Natural killer cell (primary cell): Measurements from ENCODE around the gene SCYGR1. TPM values are rescaled to one million over a fixed set of nuclear protein-coding genes. Genes with fewer than 3 reads are reported as not detected.

Experiments used
- ATAC-seq, 3 donors: fragments of 150-1000 bp in 2 of 3; fragments of 200-7000 bp in 1 of 3; cut with Tn5 transposase; 1 replicate in 1 of 3; 2 replicates in 2 of 3; pipeline ENCODE4 v1.10.0; 2021; ENCODE audit warnings: mild to moderate bottlenecking in 2 of 3, moderate library complexity in 2 of 3
- DNase-seq, 2 donors: peaks; one replicate each; pipeline versions ENCODE4 v3.0.0 to v3.0.0-alpha.2; 2013 to 2021; ENCODE audit warnings: mixed read lengths in 1 of 2
- H3K27ac ChIP-seq: one replicate; pipeline ENCODE4 v1.5.1; 2013; ENCODE audit warnings: mild to moderate bottlenecking, low read length
- H3K27me3 ChIP-seq: one replicate; pipeline ENCODE4 v1.6.1; 2013; ENCODE audit warnings: low read length; ENCODE audit not compliant: control insufficient read depth, insufficient read depth
- H3K36me3 ChIP-seq: one replicate; pipeline ENCODE4 v1.6.1; 2013; ENCODE audit warnings: low read length; ENCODE audit not compliant: control insufficient read depth, insufficient read depth
- H3K4me1 ChIP-seq: one replicate; pipeline ENCODE4 v1.6.1; 2013; ENCODE audit warnings: low read length; ENCODE audit not compliant: control insufficient read depth, insufficient read depth
- H3K4me3 ChIP-seq: one replicate; pipeline ENCODE4 v1.5.1; 2013; ENCODE audit warnings: low read length
- H3K9me3 ChIP-seq: one replicate; pipeline ENCODE4 v1.6.1; 2013; ENCODE audit warnings: low read length; ENCODE audit not compliant: control insufficient read depth, insufficient read depth
- H3K27ac Mint-ChIP-seq, 2 donors: one replicate each; pipeline ENCODE4 v1.8.0; 2022; ENCODE audit warnings: mild to moderate bottlenecking in 2 of 2, mixed read lengths in 2 of 2, moderate library complexity in 1 of 2
- H3K27me3 Mint-ChIP-seq, 2 donors: one replicate each; pipeline ENCODE4 v1.8.0; 2022; ENCODE audit warnings: low read depth in 2 of 2, mixed read lengths in 2 of 2
- H3K36me3 Mint-ChIP-seq: one replicate; pipeline ENCODE4 v1.8.0; 2022; ENCODE audit warnings: mixed read lengths
- H3K4me1 Mint-ChIP-seq, 2 donors: one replicate each; pipeline ENCODE4 v1.8.0; 2022; ENCODE audit warnings: mixed read lengths in 2 of 2
- H3K4me3 Mint-ChIP-seq: one replicate; pipeline ENCODE4 v1.8.0; 2022; ENCODE audit warnings: mild to moderate bottlenecking, moderate library complexity, mixed read lengths
- H3K9me3 Mint-ChIP-seq, 2 donors: one replicate each; pipeline ENCODE4 v1.8.0; 2022; ENCODE audit warnings: mixed read lengths in 2 of 2
- WGBS: methylation state at CpG from one replicate; pipeline ENCODE4 v1.1.7; 2013; ENCODE audit warnings: missing lambda C conversion rate; ENCODE audit not compliant: insufficient coverage; 5-methylcytosine and 5-hydroxymethylcytosine counted together
- intact Hi-C: fragments of 100-400 bp; cut with micrococcal nuclease; formaldehyde crosslinking; loops from one replicate; pipeline ENCODE4 v1.14.2; 2022
- total RNA-seq, 4 donors: library from RNA; stranded (reverse); fragments of 120-200 nt in 1 of 4; gene quantifications; one replicate each; pipeline versions ENCODE4 v1.2.3 to v1.2.4, GENCODE V29; 2013 to 2022
- TF ChIP-seq, protein P1 (sequence below): fragments of 200-600 bp; IDR thresholded peaks from one replicate; pipeline ENCODE4 v1.8.0; 2022; ENCODE audit warnings: antibody characterized with exemption

Gene SCYGR1
- total RNA-seq, 3 donors from 2014 or later (not counting 1 experiment from before 2014, with no cell fraction given), result not detected

GRCh38 chr2:227428731-227429285 lies 41.1 kb upstream of the SCYGR1 start:
- Mint-ChIP-seq H3K27ac (no peak overlapping the region), H3K36me3 (peaks cover 11% of the 10 kb centered on the region), H3K9me3 (peaks cover 0 to 8% of the 10 kb centered on the region in 2 donors), H3K4me3 (no peak overlapping the region), H3K4me1 (no peaks in the 10 kb centered on the region), H3K27me3 (peaks cover 0 to 8% of the 10 kb centered on the region in 2 donors)
- ATAC-seq, result no peak
- no peak overlapping the region for H3K27ac ChIP-seq
- DNase-seq, result no peak
- no peaks in the 10 kb centered on the region for H3K36me3 ChIP-seq
- no peaks in the 10 kb centered on the region for H3K27me3 ChIP-seq
- WGBS, result 92% methylated on average over 8 of the region's 8 CpGs
- TF ChIP-seq, protein P1, sequence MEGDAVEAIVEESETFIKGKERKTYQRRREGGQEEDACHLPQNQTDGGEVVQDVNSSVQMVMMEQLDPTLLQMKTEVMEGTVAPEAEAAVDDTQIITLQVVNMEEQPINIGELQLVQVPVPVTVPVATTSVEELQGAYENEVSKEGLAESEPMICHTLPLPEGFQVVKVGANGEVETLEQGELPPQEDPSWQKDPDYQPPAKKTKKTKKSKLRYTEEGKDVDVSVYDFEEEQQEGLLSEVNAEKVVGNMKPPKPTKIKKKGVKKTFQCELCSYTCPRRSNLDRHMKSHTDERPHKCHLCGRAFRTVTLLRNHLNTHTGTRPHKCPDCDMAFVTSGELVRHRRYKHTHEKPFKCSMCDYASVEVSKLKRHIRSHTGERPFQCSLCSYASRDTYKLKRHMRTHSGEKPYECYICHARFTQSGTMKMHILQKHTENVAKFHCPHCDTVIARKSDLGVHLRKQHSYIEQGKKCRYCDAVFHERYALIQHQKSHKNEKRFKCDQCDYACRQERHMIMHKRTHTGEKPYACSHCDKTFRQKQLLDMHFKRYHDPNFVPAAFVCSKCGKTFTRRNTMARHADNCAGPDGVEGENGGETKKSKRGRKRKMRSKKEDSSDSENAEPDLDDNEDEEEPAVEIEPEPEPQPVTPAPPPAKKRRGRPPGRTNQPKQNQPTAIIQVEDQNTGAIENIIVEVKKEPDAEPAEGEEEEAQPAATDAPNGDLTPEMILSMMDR, result no peak
- no peak overlapping the region for H3K4me3 ChIP-seq
- peaks cover 17% of the 10 kb centered on the region for H3K9me3 ChIP-seq
- intact Hi-C loops, result no loop called here
- no peaks in the 10 kb centered on the region for H3K4me1 ChIP-seq

GRCh38 chr2:227423656-227424499 lies 36.1 kb upstream of the SCYGR1 start:
- H3K27me3 ChIP-seq, result no peaks in the 10 kb centered on the region
- WGBS, result 90% methylated on average over 10 of the region's 10 CpGs
- H3K4me3 ChIP-seq, result no peak overlapping the region
- no peaks in the 10 kb centered on the region for H3K4me1 ChIP-seq
- Mint-ChIP-seq H3K9me3 (no peaks in the 10 kb centered on the region), H3K27ac (no peak overlapping the region), H3K36me3 (no peaks in the 10 kb centered on the region), H3K4me3 (no peak overlapping the region), H3K4me1 (no peaks in the 10 kb centered on the region), H3K27me3 (peaks cover 0 to 5% of the 10 kb centered on the region in 2 donors)
- no peaks in the 10 kb centered on the region for H3K9me3 ChIP-seq
- H3K36me3 ChIP-seq, result no peaks in the 10 kb centered on the region
- no peak for ATAC-seq
- DNase-seq, result no peak
- intact Hi-C loops, result no loop called here
- TF ChIP-seq, protein P1, result no peak
- no peak overlapping the region for H3K27ac ChIP-seq

DNA sequence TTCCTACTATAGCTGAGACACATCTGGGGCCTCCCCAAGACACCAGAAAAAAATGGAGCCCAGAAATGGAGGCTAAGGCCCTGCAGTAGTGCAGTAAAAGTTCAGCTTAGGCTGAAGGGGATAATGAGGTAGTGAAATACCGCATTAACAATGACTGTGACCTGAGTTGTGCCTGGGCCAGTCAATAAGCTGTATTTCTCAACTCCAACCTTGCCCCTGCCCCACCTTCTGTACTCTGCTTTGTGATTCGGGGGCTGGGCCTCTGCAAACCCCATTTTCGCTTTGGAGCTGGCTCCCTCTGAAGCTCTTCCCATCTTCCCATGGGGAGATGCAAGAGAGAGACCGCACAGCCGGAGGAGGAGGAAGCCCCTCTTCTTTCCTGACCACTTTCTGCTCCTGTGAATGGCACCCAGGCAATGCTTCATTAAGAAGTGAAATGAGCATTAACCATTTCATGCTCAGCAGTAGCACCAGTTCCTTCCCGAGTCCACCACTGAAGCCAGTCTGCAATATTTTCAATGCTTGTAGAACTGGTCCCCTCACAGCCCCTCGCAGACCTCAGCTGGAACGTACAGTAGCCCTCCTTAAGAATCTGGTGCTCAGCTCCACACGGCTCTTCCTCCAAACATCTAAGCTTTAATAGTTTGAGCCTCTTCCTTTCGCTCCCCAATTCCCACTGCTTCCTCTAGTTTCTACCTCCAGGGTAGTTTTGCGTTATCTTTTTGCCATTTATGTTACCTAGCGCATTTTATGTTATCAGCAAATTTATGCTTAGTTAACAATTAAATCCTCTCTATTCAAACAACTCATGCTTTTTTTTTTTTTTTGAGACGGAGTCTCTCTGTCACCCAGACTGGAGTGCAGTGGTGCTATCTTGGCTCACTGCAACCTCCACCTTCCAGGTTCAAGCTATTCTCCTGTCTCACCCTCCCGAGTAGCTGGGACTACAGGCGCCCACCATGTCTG lies 32.6 kb upstream of the SCYGR1 start:
- Mint-ChIP-seq H3K4me1 (no peaks in the 10 kb centered on the region), H3K9me3 (no peaks in the 10 kb centered on the region), H3K27ac (no peak overlapping the region), H3K36me3 (no peaks in the 10 kb centered on the region), H3K4me3 (no peak overlapping the region), H3K27me3 (no peaks in the 10 kb centered on the region)
- TF ChIP-seq, protein P1, result no peak
- Histone ChIP-seq H3K9me3 (no peaks in the 10 kb centered on the region), H3K27ac (no peak overlapping the region), H3K4me3 (no peak overlapping the region), H3K4me1 (no peaks in the 10 kb centered on the region), H3K27me3 (no peaks in the 10 kb centered on the region), H3K36me3 (no peaks in the 10 kb centered on the region)
- DNase-seq (no peak), ATAC-seq (no peak)
- 87% methylated on average over 15 of the region's 15 CpGs for WGBS
- intact Hi-C loops, result no loop called here
